RWPE2 (cell line): ENCODE data around the gene SIDT2.

Source experiments
- ATAC-seq: fragments of 200-7000 bp; cut with Tn5 transposase; 3 replicates; pipeline ENCODE4 v1.9.1; 2021; ENCODE audit warnings: low read depth
- DNase-seq: peaks from one replicate; pipeline ENCODE4 v3.0.0-alpha.2; 2020; ENCODE audit warnings: low spot score
- H3K27ac ChIP-seq: fragments of 450-650 bp; 2 replicates; pipeline ENCODE4 v1.5.1; 2017; ENCODE audit warnings: mild to moderate bottlenecking; ENCODE audit not compliant: poor library complexity, severe bottlenecking
- H3K27me3 ChIP-seq: fragments of 250-450 bp; sonication (Bioruptor Pico); 2 replicates; pipeline ENCODE4 v1.5.1; 2021; ENCODE audit warnings: mild to moderate bottlenecking, moderate library complexity; ENCODE audit not compliant: insufficient read depth, poor library complexity, severe bottlenecking
- H3K36me3 ChIP-seq: fragments of 250-450 bp; sonication (Bioruptor Pico); 2 replicates; pipeline ENCODE4 v1.5.1; 2020; ENCODE audit warnings: low read depth, mild to moderate bottlenecking, moderate library complexity
- H3K4me1 ChIP-seq: fragments of 250-450 bp; sonication (Bioruptor Pico); 2 replicates; pipeline ENCODE4 v1.5.1; 2021; ENCODE audit warnings: mild to moderate bottlenecking, moderate library complexity; ENCODE audit not compliant: insufficient read depth, poor library complexity, severe bottlenecking
- H3K4me3 ChIP-seq: fragments of 250-450 bp; sonication (Bioruptor Pico); 2 replicates; pipeline ENCODE4 v1.5.1; 2021; ENCODE audit warnings: mild to moderate bottlenecking, moderate library complexity; ENCODE audit not compliant: severe bottlenecking
- H3K9me3 ChIP-seq: fragments of 250-450 bp; sonication (Bioruptor Pico); 2 replicates; pipeline ENCODE4 v1.5.1; 2021; ENCODE audit warnings: mild to moderate bottlenecking, moderate library complexity; ENCODE audit not compliant: severe bottlenecking
- CTCF ChIP-seq: fragments of 450-650 bp; IDR thresholded peaks from one replicate; pipeline ENCODE4 v1.5.1; 2017; ENCODE audit warnings: mild to moderate bottlenecking, moderate library complexity; ENCODE audit not compliant: poor library complexity, severe bottlenecking

SIDT2 gene

GRCh38 chr11:117177534-117178209, 871 bp upstream of the SIDT2 start:
- DNase-seq (no peak), ATAC-seq (no peak)
- Histone ChIP-seq H3K27ac (peak overlapping the region; percentile 46), H3K36me3 (no peaks in the 10 kb centered on the region), H3K27me3 (no peaks in the 10 kb centered on the region), H3K4me1 (peaks cover 5% of the 10 kb centered on the region), H3K9me3 (no peaks in the 10 kb centered on the region), H3K4me3 (peak overlapping the region; percentile 43)
- no peak for TF ChIP-seq CTCF

- Histone ChIP-seq H3K4me3 (peak overlapping the region; percentile 43), H3K27ac (peak overlapping the region; percentile 46), H3K4me1 (peaks cover 5% of the 10 kb centered on the region), H3K36me3 (no peaks in the 10 kb centered on the region; the same call in 1 of the 2 replicates), H3K27me3 (no peaks in the 10 kb centered on the region), H3K9me3 (no peaks in the 10 kb centered on the region)
- peak; percentile 47 for DNase-seq
- peak; percentile 27 for ATAC-seq
- no peak for TF ChIP-seq CTCF
Observed at GRCh38 chr11:117179048-117179999, 781 bp downstream of the SIDT2 start.

- TF ChIP-seq CTCF = no peak
- no peak for DNase-seq
- no peak for ATAC-seq
- H3K36me3 ChIP-seq = no peaks in the 10 kb centered on the region; the same call in 1 of the 2 replicates
- no peaks in the 10 kb centered on the region for H3K27me3 ChIP-seq
- peaks cover 5% of the 10 kb centered on the region for H3K4me1 ChIP-seq
- no peak overlapping the region for H3K4me3 ChIP-seq
- no peak overlapping the region for H3K27ac ChIP-seq
- H3K9me3 ChIP-seq = no peaks in the 10 kb centered on the region
Observed at GRCh38 chr11:117180020-117180419, 1.5 kb downstream of the SIDT2 start.

- Histone ChIP-seq H3K27me3 (no peaks in the 10 kb centered on the region), H3K9me3 (no peaks in the 10 kb centered on the region), H3K4me3 (no peak overlapping the region), H3K4me1 (peaks cover 5% of the 10 kb centered on the region), H3K36me3 (no peaks in the 10 kb centered on the region; the same call in 1 of the 2 replicates), H3K27ac (no peak overlapping the region)
- DNase-seq = peak; percentile 38
- peak; percentile 18 for TF ChIP-seq CTCF
- ATAC-seq = no peak
Observed at GRCh38 chr11:117180661-117181585, 2.4 kb downstream of the SIDT2 start.
